Suprapubic skin (tissue), 4 donors: ENCODE data around the gene SLC24A4.

ENCODE experiments used
- CTCF ChIP-seq, 2 donors: fragments of 200-600 bp in 1 of 2; fragments of 450-650 bp in 1 of 2; sonication (generic) in 1 of 2; IDR thresholded peaks; one replicate each; pipeline ENCODE4 v1.5.1; 2016 to 2019; ENCODE audit warnings: antibody characterized with exemption in 2 of 2, mild to moderate bottlenecking in 1 of 2, moderate library complexity in 1 of 2
- POLR2A ChIP-seq, 2 donors: fragments of 450-650 bp; IDR thresholded peaks; one replicate each; pipeline ENCODE4 v1.6.1; 2017; ENCODE audit warnings: antibody characterized with exemption in 2 of 2, mild to moderate bottlenecking in 2 of 2, moderate library complexity in 2 of 2
- POLR2AphosphoS5 ChIP-seq, 3 donors: sonication (generic); formaldehyde crosslinking; IDR thresholded peaks; one replicate each; pipeline ENCODE4 v1.6.1; 2017; ENCODE audit warnings: antibody characterized with exemption in 3 of 3

- TF ChIP-seq POLR2A (IDR thresholded peaks at IDR 0.05), result no peak
- no peak for TF ChIP-seq POLR2AphosphoS5 (IDR thresholded peaks at IDR 0.05)
- no peak for TF ChIP-seq CTCF (IDR thresholded peaks at IDR 0.05)
These were observed 64.6 kb downstream of the SLC24A4 start for GRCh38 chr14:92387578-92387977.
